ENCODE results near the gene TUBB2A. TPM values are rescaled to one million over a fixed set of nuclear protein-coding genes. Genes with fewer than 3 reads are reported as not detected.
A peak's percentile ranks its signal among the peaks of the same experiment; 100 is the strongest.

Gene TUBB2A
- total and polyA plus RNA-seq, 2 of the 8 experiments (the other 6 are each of a cell fraction or from before 2014, with no cell fraction given): 315 to 330 TPM

- no peaks in the 10 kb centered on the region for H3K36me3 ChIP-seq (ENCODE audit: control insufficient read depth in 2 of 4, insufficient read depth in 4 of 4, low read length in 3 of 4)
- no peak overlapping the region for H3K27ac ChIP-seq (ENCODE audit: low read depth, low read length)
- peak overlapping the region; percentile 89; the same call in 1 of the 2 replicates for H2BK20ac ChIP-seq (ENCODE audit: low read length)
- H3K79me1 ChIP-seq (ENCODE audit: low read depth, low read length): no peaks in the 10 kb centered on the region
- peaks cover 14 to 46% (median 38%) of the 10 kb centered on the region in 4 experiments for H3K4me1 ChIP-seq (replicated peaks in 1 of 4; ENCODE audit: control insufficient read depth in 3 of 4, insufficient read depth in 4 of 4, low read length in 3 of 4)
- H4K20me1 ChIP-seq (replicated peaks in 1 of 2; ENCODE audit: control insufficient read depth in 1 of 2, insufficient read depth in 2 of 2, low read length in 2 of 2): no peaks in the 10 kb centered on the region
- H3K23me2 ChIP-seq (ENCODE audit: low read depth, low read length): peaks cover 10% of the 10 kb centered on the region; the same call in 1 of the 2 replicates
- H4K8ac ChIP-seq (ENCODE audit: extremely low read depth, insufficient read depth, low read length): no peak overlapping the region
- WGBS, 2 experiments (ENCODE audit: extremely low coverage in 1 of 2, insufficient coverage in 1 of 2, insufficient read length in 1 of 2, insufficient replicate concordance in 2 of 2, low coverage in 1 of 2, low lambda C conversion rate in 2 of 2, missing lambda C conversion rate in 1 of 2): 82% methylated on average over 6 of the region's 6 CpGs; no CpG with 5 or more reads in 1 of the 2 experiments
- H3K14ac ChIP-seq (ENCODE audit: insufficient read length): no peak overlapping the region
- peak; percentile 27 to 64 (median 60) for TF ChIP-seq CTCF (IDR thresholded peaks at IDR 0.05; ENCODE audit: control extremely low read depth in 1 of 3, insufficient read depth in 1 of 3, low read depth in 1 of 3, low read length in 3 of 3)
- peak; percentile 21 to 42; a peak in 3 of 4 replicates for TF ChIP-seq RAD21 (IDR thresholded peaks at IDR 0.05 in 1 of 2, conservative IDR thresholded peaks at IDR 0.05 in 1 of 2; ENCODE audit: low read depth in 2 of 2, low read length in 2 of 2)
- no peak for TF ChIP-seq RBBP5 (IDR thresholded peaks at IDR 0.05; ENCODE audit: borderline replicate concordance, low read depth, low read length)
- no peak for TF ChIP-seq SAP30 (IDR thresholded peaks at IDR 0.05; ENCODE audit: insufficient read depth, insufficient replicate concordance, low read length)
- TF ChIP-seq E2F6 (IDR thresholded peaks at IDR 0.05): no peak
- no peak for TF ChIP-seq NRF1 (IDR thresholded peaks at IDR 0.05; ENCODE audit: low read depth, low read length)
- TF ChIP-seq TAF1 (IDR thresholded peaks at IDR 0.05; ENCODE audit: low read depth, low read length): no peak
- H2AK5ac ChIP-seq (ENCODE audit: low read depth, low read length): peak overlapping the region; percentile 100; the same call in 1 of the 2 replicates
- no peak for DNase-seq (ENCODE audit: low read depth in 1 of 2, low spot score in 2 of 2)
- peak overlapping the region; percentile 94 for H4K91ac ChIP-seq (replicated peaks; ENCODE audit: insufficient read length, low read length)
- CTCF ChIA-PET (ENCODE audit: partially characterized antibody): interaction anchor here (0.8 to 3.7 kb wide), 14 partner anchors 10 to 88 kb away, joined by 3 to 17 read pairs (median 6); no protein-coding TSS in a partner anchor
- no peaks in the 10 kb centered on the region for H3K79me2 ChIP-seq (ENCODE audit: control insufficient read depth in 1 of 2, insufficient read depth in 2 of 2, low read length in 2 of 2)
- H3K9ac ChIP-seq (replicated peaks in 1 of 4; ENCODE audit: extremely low read depth in 1 of 4, low read depth in 3 of 4, low read length in 3 of 4): no peak overlapping the region
- no peak overlapping the region for H2BK15ac ChIP-seq (ENCODE audit: low read length)
- POLR2A ChIA-PET (ENCODE audit: partially characterized antibody): interaction anchor here (1.0 to 6.8 kb wide), 7 partner anchors 12 to 62 kb away, joined by 3 to 58 read pairs (median 17); partner anchors contain the start of gene TUBB2B
- H3K4ac ChIP-seq (replicated peaks; ENCODE audit: insufficient read length, low read depth, low read length): no peak overlapping the region
- no peak overlapping the region for H2AFZ ChIP-seq (ENCODE audit: low read length)
- H3K27me3 ChIP-seq (replicated peaks in 1 of 4; ENCODE audit: control insufficient read depth in 3 of 4, extremely low read depth in 1 of 4, insufficient read depth in 3 of 4, low read length in 3 of 4): no peaks in the 10 kb centered on the region
- H4K5ac ChIP-seq (ENCODE audit: insufficient read length, low read depth, low read length): no peak overlapping the region
- peak overlapping the region; percentile 97 for H2BK120ac ChIP-seq (replicated peaks; ENCODE audit: low read depth, low read length)
- no peak overlapping the region for H3K23ac ChIP-seq (ENCODE audit: insufficient read length)
- peak overlapping the region; percentile 99; the same call in 1 of the 2 replicates for H2BK5ac ChIP-seq (ENCODE audit: low read depth, low read length)
- no peak overlapping the region for H3K4me3 ChIP-seq (ENCODE audit: extremely low read depth in 1 of 4, insufficient read depth in 2 of 4, low read depth in 3 of 4, low read length in 4 of 4)
- no peak overlapping the region for H3K56ac ChIP-seq (replicated peaks; ENCODE audit: insufficient read length, low read depth, low read length)
- no peaks in the 10 kb centered on the region for H3K9me3 ChIP-seq (ENCODE audit: insufficient read depth in 2 of 2, low read depth in 1 of 2, low read length in 1 of 2)
- peak overlapping the region; percentile 49 for H3K18ac ChIP-seq (ENCODE audit: extremely low read depth, low read length)
- peak overlapping the region in 1 of 2 experiments; percentile 71; a peak in 1 of 4 replicates for H3K4me2 ChIP-seq (ENCODE audit: insufficient read depth in 1 of 2, low read depth in 2 of 2, low read length in 2 of 2)
- H2BK12ac ChIP-seq (ENCODE audit: low read depth, low read length): peak overlapping the region; percentile 81; the same call in 1 of the 2 replicates
- no peak for FAIRE-seq
Measured at GRCh38 chr6:3164388-3164787, 7.0 kb upstream of the TUBB2A start.
